Cardiac muscle cell (in vitro differentiated cells and primary cell): Measurements from ENCODE around the gene DDX54. TPM values are rescaled to one million over a fixed set of nuclear protein-coding genes. Genes with fewer than 3 reads are reported as not detected.
A peak's percentile ranks its signal among the peaks of the same experiment; 100 is the strongest.

Experiments used
- DNase-seq, 2 donors: peaks; one replicate each; pipeline versions ENCODE4 v3.0.0 to v3.0.0-alpha.2; 2010 to 2017; ENCODE audit warnings: low read depth in 1 of 2, low spot score in 1 of 2
- H3K27ac ChIP-seq: fragments of 200-600 bp; sonication (generic); 2 replicates; pipeline ENCODE4 v1.5.1; 2016
- H3K27me3 ChIP-seq: fragments of 200-600 bp; sonication (generic); 2 replicates; pipeline ENCODE4 v1.6.0; 2016; ENCODE audit warnings: control low read depth
- H3K36me3 ChIP-seq: fragments of 200-600 bp; sonication (generic); 2 replicates; pipeline ENCODE4 v1.5.1; 2016; ENCODE audit warnings: control low read depth
- H3K4me1 ChIP-seq: fragments of 200-600 bp; sonication (generic); 2 replicates; pipeline ENCODE4 v1.8.1; 2017; ENCODE audit warnings: low read depth, mild to moderate bottlenecking, mixed run types
- H3K4me3 ChIP-seq: fragments of 200-600 bp; sonication (generic); 2 replicates; pipeline ENCODE4 v1.5.1; 2016; ENCODE audit warnings: mild to moderate bottlenecking
- H3K9me3 ChIP-seq: fragments of 200-600 bp; sonication (generic); 2 replicates; pipeline ENCODE4 v1.5.1; 2017; ENCODE audit warnings: low read depth, mild to moderate bottlenecking, control low read depth
- CTCF ChIP-seq: IDR thresholded peaks from 2 replicates; pipeline ENCODE4 v1.5.1; 2012; ENCODE audit warnings: low read depth, mild to moderate bottlenecking, low read length
- polyA plus RNA-seq: library from polyadenylated mRNA; unstranded; fragments of >200 nt; fragmentation: Nextera tagmentation; extraction: Ambion mirVana; gene quantifications from 2 replicates; pipeline ENCODE4 v1.2.1, GENCODE V29; 2016
- total RNA-seq: library from RNA; depleted of rRNA; stranded (reverse); fragments of >200 nt; gene quantifications from 2 replicates; pipeline ENCODE4 v1.2.3, GENCODE V29; 2016

The DDX54 gene
- total and polyA plus RNA-seq, 2 experiments from 2014 or later, result 49.2 to 148 TPM

GRCh38 chr12:113231235-113232088 is 46.2 kb upstream of the DDX54 start:
- no peak overlapping the region for H3K4me3 ChIP-seq
- TF ChIP-seq CTCF, result no peak
- H3K27ac ChIP-seq, result no peak overlapping the region
- H3K9me3 ChIP-seq, result no peaks in the 10 kb centered on the region
- no peaks in the 10 kb centered on the region for H3K27me3 ChIP-seq
- peak in 1 of 2 donors; percentile 89 for DNase-seq
- H3K4me1 ChIP-seq, result peaks cover 15% of the 10 kb centered on the region
- no peaks in the 10 kb centered on the region for H3K36me3 ChIP-seq

GRCh38 chr12:113230315-113231234 is 45.3 kb upstream of the DDX54 start:
- Histone ChIP-seq H3K36me3 (no peaks in the 10 kb centered on the region), H3K27ac (peak overlapping the region; percentile 28), H3K4me3 (no peak overlapping the region), H3K4me1 (peaks cover 15% of the 10 kb centered on the region), H3K27me3 (no peaks in the 10 kb centered on the region), H3K9me3 (no peaks in the 10 kb centered on the region)
- DNase-seq, result peak in 1 of 2 donors; percentile 46
- TF ChIP-seq CTCF, result no peak

- Histone ChIP-seq H3K4me1 (peaks cover 14% of the 10 kb centered on the region), H3K27ac (peak overlapping the region; percentile 57), H3K9me3 (no peaks in the 10 kb centered on the region), H3K4me3 (no peak overlapping the region), H3K36me3 (no peaks in the 10 kb centered on the region), H3K27me3 (no peaks in the 10 kb centered on the region)
- no peak for TF ChIP-seq CTCF
- no peak for DNase-seq
Measured at GRCh38 chr12:113228394-113229028, 43.2 kb upstream of the DDX54 start.

- DNase-seq, result no peak
- Histone ChIP-seq H3K27me3 (no peaks in the 10 kb centered on the region), H3K36me3 (no peaks in the 10 kb centered on the region), H3K4me1 (peaks cover 9% of the 10 kb centered on the region), H3K27ac (peak overlapping the region; percentile 21), H3K9me3 (no peaks in the 10 kb centered on the region), H3K4me3 (no peak overlapping the region)
- TF ChIP-seq CTCF, result no peak
Measured at GRCh38 chr12:113227686-113228391, 42.6 kb upstream of the DDX54 start.
